ENCODE results near the gene FADS6.

Gene FADS6

DNA sequence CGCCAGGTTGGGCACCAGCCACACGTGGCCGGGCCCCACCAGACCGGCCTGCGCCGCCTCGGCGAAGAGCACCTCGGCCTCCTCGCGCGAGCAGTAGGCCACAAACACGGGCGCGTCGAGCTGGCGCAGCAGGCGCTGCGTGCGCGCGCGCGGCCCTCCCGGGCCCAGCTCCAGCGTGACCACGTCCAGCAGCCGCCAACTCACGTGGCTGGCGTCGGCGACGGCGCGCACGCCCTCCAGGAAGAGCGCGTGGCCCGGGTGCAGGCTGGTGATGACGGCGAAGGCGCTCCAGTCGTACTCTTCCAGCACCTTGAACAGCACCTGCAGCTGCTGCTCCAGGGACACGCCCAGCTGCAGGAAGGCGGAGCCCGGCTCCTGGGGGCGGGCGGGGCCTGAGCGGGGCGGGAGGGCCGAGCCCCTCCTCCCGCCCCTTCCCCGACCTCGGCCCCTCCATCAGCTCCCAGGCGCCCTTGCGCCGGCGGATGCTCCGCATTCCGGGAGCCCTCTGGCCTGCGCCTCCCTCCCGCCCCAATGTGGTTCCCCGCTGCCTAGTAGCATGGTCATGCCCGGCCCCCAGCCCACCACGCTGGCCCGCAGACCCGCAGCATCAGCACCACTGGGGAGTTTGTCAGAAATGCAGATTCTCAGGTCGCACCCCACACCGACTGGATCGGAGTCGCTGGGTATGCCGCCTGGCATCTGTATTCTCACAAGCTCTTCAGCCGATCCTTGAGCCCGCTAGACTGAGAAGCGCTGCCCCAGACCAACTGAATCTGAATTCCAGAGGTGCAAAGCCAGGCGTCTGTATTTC lies 41.0 kb downstream of the FADS6 start:
- DNase-seq (ENCODE audit: low spot score) = peak; percentile 71

DNA sequence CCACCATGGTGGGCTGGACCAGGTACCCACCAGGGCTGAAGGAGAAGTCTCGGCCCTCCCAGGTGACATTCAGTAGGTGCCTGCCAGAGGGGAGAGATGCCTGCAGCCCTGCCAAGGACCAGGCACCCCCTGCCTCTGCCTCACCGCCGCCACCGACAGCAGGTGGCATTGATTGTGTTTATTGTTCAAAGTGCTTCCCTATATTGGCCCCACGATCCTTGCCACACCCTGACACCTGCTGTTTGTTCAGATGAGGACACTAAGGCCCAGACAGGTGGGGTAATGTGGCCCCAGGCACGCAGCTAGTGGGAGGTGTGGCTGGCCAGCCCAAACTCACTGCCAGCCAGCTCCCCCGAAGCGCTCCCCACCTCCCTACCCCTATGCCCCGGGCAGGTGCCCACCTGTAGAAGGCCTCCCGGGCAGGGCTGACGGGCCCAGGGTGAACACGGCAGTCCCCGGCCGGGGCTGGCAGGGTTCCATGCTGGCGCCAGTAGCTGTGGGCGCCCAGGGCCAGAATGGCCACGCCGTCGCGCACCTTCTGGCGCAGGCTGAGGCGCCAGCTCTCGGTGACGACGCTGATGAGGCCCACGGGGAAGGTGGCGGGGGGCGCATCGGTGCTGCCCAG lies 41.7 kb downstream of the FADS6 start:
- DNase-seq (ENCODE audit: low spot score) = no peak

DNA sequence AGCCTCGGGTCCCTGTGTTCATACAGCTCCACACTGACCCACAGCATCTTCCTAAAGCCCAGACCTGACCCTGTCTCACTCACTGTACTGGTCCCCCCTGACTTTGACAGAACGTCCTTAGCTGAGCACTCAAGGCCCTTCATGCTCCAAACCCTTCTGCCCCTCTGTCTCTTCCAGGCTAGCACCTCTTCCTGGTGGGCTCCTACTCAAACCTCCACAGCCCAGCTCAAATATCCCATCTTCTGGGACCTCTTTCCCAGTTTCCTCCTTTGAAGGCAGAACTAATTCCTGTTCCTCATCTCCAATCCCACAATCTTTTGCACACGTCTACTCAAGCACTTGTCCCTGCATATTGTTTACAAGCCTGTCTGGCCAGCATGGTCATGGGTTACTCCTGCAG lies 42.5 kb downstream of the FADS6 start:
- DNase-seq (ENCODE audit: low spot score) = no peak

DNA sequence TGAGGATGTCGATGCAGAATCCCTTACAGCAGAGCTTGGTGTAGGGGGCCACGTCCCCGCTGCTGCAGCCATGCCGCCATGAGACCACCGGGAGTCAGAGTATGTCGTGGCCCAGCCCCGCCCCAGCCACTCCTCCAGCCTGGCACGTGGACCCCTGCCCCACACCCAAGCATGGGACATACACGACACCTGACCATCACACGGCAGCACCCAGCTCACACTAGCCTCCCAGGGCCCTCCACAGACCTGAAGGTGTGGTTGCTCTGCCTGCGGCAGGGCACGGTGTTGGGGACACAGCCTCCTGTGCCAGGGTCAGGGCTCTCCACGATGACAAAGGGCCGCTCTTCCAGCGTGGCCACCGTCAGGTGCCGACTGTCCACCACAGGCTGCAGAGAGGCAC lies 43.1 kb downstream of the FADS6 start:
- DNase-seq (ENCODE audit: low spot score) = no peak

DNA sequence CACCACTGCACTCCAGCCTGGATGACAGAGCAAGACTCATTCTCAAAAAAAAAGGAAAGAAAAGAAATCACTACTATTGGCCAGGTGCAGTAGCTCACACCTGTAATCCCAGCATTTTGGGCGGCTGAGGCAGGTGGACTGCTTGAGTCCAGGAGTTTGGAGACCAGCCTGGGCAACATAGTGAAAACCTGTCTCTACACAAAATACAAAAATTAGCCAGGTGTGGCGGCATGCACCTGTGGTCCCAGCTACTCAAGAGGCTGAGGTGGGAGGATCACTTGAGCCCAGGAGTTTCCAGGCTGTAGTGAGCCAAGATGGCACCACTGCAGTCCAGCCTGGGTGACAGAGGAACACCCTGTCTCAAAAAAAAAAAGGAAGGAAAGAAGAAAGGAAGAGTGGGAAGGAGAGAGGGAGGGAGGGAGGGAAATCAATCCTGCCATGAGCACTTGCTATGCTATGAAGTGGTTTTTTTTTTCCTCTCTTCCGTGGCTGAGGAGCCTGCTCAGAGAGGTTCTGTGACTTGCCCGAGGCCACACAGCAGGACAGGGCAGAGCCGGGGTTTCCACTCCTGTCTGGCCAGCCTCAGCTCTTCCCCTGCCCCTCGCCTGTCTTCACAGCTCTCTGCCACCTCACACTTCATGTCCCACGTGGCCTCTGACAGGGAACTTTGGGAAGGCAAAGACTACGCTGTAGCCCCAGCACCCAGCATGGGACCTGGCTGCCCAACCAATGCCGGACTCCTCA lies 44.6 kb downstream of the FADS6 start:
- DNase-seq (ENCODE audit: low spot score) = no peak

DNA sequence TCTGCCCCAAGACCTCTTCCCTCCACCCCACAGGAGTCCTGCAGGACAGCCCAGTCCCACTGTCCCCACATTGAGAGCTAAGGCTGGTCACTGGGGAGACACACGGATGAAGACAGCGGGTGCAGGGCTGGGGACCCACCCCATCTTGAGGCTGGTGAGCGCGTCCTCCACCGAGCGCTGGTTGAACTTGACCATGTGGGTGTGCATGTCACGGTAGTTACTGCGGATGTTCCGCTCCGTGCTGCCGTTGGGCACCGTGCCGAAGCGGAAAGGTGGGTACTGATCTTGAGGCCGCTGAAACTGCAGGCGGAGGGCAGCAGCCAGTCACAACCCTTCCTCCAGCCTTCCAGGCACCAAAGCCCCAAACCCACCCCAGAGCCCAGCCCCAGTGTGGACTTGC lies 46.8 kb downstream of the FADS6 start:
- no peak for DNase-seq (ENCODE audit: low spot score)

DNA sequence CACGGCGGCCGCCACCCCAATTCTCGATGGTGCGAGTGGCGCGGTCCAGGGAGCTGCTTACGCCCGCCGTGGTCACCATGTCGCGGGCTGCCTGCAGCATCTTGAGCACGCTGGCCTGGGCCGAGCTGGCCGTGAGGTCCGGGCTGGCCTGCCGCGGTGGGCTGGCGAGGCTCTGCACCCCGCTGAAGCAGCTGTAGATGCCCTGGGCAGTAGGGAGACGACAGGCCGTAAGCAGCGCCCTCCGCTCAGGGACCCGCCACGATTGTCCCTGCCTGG lies 50.1 kb downstream of the FADS6 start:
- DNase-seq (ENCODE audit: low spot score) = no peak

DNA sequence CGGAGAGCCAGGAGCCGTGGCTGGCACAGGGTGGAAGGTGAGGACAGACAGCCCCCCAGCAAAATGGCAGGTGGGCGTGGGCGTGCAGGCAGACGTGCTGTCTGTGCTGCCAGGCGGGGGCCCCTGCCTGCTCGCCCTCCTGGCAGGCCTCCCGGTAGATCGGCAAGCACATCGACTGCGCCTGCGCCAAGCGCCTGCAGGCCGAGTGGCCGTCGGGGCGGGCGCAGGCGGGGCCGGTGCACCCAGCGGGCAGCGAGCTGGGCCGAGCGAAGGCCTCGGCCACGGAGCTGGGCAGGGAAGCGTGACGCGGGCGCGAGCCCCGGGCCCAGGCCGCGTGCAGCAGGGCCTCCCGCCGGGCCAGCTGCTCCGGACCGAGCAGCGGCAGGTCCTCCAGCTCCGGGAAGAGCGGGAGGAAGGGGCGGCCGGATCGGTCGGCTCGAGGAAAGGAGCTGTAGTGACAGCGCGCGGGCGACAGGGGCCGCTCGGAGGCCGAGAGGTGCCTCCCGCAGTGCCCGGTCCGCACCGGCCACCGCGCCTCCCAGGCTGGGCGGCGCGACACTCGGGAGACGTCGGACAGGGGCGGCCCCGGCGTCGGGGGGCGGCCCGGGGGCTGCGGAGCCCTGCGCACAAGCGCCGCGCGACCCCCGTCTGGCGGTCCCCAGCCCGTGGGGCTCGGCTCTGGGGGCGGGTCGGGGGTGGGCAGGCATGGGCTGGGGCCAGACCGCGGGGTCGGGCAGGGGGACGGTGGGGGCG lies 50.7 kb downstream of the FADS6 start:
- peak; percentile 96 for DNase-seq (ENCODE audit: low spot score)

DNA sequence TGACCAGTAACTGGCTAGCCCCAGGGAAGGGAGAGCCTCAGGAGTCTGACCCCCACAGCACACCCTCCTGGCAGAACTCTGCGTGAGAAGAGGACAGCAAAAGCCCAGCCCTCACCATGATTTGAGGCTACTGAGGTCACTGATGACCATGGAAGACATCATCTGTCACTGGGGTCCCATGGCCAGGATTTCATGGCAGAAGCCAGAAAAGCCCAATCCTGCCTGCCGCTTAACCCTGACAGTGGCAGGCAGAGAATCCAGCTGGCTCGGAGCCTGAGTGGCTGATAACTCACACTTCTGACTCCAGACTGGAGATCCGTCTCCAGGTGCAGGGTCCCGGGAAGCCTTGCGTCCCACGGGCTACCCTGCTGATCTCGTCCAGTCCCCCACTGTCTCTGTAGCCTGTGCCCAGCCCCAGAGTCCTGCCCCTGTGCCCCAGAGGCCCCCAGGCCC lies 51.3 kb downstream of the FADS6 start:
- no peak for DNase-seq (ENCODE audit: low spot score)

DNA sequence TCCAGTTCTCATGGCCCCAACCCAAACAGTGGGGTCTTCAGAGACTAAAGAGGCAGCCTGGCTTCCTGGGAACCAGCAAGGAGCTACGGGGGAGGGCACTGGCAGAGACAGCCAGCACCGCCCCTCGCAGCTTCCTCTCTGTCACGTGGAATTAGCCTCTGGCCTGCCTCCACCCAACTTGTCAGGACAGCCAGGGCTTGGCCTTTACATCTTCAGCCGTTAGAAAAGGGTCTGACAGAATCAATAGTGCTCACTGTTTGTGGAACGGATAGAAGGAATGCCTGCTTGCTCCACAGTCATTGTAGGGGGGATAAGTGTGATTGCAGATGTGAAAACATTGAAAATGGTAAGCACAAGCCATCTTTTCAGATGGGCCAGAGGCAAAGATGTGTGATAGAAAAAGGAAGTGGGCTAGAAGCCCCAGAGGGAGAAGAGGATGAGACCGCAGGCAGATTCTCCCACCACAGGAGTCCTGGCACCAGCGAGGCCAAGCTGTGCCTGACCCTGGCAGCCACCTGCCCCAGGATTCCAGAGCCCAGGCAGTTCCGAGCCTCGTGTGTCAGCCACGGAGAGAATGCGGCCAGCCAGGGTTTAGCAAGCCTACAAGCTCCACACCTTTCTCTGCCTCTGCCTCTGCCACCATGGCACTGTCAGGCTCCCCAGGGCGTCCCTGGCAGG lies 52.3 kb downstream of the FADS6 start:
- no peak for DNase-seq (ENCODE audit: low spot score)

DNA sequence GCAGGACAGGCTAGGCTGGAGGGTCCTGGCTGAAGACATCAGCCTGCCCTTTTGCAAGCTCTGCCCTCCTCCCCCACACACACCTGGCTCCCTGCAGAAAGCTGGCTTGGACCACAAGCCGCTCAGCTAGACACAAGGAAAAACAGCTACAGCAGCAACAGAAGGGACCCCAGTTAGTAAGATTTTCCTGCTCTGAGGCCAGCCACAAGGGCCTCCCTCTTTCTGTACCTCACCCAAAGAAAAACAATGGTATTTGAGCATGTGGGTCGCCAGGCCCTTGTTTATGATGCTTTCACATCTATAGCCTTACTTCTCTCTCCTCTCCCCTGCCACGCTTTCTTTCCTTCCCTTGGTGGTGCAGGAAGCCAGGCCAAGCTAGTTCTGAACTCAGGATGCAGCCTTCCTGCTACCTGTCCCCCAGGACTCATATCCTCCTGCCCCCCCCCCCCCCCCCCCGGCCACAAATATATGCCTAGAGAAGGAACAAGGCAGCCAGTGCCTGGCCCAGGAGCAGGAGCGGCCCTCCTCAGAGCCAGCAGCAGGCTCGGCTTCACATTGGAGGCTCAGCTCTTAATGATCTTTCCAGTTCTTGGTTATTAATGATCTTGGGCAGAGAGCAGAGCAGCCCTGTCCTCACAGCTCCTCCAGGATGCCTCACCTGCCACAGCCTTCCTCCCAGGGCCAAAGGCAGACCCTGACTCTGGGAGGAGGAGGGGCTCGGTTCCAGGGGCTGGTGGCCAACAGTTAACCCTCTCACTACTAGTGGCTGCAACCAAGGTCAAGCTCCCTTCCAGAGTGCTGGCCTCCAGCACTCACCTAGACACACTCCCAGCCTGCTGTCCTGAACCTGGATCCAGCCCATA lies 53.2 kb downstream of the FADS6 start:
- DNase-seq (ENCODE audit: low spot score) = no peak

DNA sequence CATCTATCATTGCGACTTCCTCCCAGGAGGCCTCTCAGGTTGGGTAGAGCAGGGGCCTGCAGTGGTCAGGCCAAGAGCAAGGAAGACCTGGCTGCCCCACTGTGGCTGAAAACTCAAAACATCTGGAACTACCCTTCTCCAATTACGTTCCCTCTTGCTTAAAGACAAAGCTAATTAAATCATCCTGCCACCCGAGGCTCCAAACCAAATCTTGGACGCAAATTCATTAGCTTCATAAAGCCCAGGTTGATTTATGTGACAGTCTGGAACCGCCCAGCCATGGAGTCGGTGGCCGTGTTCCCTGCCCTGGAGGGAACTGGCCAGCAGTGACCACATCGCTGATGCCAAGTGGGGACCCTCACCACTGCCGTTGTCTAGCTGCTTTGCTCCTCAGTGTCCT lies 55.2 kb downstream of the FADS6 start:
- no peak for DNase-seq (ENCODE audit: low spot score)

DNA sequence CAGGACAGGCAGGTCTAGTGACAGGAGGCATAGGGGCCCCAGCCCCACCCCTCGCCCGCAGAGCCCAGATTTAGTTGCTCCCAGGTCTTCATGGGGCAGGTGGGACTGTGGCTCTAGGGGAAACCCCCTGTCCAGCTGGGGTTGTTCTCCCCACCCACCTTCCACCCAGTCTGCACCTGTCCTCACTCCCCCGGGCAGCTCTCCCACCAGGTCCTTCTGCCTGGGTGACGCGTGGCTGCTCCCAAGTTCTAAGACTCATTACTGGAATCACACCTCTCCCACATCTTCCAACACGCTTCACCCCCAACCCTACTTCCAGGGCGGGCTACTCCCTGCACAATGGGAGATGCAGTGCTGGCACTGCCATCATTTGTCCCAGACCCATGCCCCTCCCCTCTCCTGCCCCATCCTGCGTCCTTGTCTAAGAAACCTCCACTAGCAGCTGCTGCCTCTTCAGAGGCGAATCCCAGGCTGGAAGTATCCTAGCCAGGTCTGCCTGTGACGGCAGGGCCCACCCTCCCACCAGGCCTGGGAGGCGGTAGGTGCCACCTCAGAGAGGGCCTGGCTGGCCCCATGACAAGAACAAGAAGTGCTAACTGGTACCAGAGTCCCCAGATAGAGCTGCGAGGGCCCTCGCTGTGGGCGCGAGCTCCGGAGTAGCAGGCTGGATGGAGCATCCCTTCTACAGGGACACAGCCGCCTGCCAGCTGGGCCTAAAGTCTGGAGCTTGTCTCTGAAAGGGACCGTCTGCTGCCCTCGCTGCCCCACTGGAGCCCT lies 56.6 kb downstream of the FADS6 start:
- DNase-seq (ENCODE audit: low spot score) = no peak

DNA sequence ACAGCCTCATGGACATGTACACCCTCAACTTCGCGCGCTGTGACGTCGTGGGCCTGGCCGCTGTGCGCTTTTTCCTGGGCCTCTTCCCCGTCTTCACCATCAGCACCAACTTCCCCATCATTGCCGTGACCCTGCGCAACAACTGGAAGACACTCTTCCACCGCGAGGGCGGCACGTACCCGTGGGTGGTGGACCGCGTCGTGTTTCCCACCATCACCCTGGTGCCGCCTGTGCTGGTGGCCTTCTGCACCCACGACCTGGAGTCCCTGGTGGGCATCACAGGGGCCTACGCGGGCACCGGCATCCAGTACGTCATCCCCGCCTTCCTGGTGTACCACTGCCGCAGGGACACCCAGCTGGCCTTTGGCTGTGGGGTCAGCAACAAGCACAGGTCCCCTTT lies 57.2 kb downstream of the FADS6 start:
- no peak for DNase-seq (ENCODE audit: low spot score)

DNA sequence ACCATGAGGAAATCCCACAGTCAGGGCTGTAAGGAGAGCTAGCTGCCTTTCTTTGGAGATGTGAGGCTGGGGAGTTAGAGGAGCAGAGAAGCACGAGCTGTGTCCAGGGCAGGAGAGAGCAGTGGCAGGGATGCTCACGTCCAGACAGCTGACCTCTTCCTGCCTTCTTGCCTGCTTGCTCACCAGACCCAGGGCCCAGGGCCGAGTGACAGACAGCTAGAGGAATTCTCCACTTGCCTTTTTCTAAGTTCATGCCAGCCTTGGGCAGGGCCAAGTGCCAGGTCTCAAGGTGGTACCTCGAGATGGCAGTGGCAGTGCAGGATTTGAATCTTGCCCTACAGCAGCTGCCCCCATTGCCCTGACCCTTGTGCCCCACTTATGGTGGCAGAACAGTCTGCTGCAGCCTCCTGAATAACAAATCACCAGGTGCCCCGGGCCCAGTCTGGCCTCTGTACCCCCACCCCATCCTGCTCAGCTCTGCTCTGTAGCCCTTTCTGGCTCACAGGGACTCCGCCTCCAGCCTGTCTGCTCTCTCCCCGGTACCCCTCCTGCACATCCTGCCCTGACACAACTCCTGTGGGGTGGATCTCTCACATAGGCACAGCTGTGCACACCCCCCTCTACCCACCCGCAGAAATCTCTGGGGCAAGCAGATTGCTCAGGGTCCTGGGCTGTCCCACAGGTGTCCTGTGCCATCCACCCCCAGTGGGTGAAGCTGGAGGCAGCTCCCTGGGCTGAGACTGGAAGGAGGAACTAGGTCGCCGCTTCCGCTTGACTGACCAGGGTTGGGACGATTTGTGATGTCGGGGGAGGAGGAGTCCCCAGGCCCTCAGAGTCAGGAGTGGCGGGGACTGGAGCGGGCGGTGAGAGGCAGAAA lies 59.7 kb downstream of the FADS6 start:
- no peak for DNase-seq (ENCODE audit: low spot score)

DNA sequence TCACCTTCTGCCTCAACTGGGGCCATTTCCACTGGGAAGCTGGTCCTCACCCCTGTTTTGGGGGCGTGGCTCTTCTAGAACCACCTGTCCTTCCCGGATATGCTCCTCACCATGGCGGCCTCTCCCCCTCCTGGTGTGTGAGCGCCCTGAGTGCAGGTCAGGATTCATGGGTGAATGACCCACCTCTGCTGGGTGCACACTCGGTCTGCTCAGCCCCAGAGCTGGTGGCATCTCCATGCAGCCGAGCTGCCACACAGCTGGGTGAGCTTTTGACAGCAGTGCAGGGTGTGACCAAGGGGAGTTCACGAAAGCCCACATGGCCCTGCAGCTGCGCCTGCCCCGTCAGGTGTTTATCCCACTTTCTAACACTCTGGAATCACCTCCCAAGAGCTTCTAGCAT lies 61.0 kb downstream of the FADS6 start:
- DNase-seq (ENCODE audit: low spot score) = no peak

DNA sequence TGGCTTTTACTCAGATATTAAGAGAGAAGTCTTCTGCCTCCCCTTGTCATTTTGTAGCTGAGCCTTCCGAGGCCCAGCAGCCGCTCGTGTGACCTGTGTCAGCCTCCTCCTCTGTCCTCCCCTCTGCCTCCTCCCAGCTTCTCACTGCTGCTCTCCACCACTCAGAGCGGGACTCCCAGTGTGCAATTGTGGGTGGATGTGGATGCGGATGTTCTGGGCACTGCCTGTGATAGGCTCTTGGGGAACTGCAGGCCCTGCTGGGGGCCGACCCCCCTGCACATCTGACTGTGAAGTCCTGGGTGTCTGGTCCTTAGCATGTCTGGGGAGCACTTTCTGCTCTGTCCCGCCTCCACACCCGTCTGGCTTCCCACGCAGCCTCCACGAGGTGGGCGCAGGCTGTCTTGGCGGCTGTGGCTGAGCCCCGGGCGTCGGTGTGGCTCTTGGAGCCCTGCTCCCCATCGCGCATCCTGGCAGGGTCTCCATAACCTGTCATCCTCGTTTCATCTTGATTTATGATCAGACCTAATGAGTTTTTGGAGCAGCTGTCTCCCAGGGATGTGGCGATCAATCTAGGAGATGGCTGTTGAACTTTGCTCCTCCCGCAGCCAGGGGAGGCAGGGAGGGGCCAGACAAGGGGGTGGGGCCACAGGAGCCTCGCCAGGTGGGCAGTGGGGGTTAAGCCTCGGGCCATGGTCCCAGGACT lies 61.8 kb downstream of the FADS6 start:
- DNase-seq (ENCODE audit: low spot score) = no peak

DNA sequence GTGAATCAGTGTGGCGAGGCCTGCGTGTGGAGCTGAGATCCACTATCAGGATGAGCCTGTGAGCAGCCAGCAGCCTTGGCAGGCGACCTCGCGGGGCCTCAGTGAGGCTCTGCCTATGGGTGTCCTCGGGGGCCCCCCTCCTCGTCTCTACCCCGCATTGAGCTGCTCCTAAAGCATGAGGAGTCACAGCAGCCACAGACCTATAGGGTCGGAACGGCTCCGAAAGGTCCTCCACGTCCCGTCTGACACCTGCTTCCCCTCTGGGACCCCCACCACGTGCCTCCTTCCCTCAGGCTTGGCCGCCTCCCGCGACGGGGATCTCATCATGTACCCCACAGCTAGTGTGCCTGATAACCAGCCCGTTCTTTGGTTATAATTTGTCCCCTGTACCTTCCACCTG lies 62.6 kb downstream of the FADS6 start:
- DNase-seq (ENCODE audit: low spot score) = no peak

DNA sequence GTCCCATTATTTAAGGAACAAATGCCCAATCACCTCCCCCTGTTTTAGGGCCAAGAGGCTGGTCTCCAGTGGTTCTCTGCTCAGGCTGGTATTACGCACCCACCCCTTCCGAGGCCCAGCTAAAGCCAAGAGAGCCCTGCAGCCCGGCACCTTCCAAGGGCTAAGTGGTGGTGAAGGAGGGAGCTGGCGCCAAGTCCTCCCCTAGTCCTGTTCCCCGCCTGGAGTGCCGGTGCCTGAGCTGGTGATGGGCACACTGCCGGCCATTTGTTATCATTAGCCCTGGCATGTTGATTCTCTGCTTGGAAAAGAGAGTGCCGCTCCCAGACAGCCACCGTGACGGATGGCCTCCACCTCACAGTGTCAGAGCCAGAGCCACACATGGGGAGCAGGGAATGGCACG lies 65.6 kb downstream of the FADS6 start:
- no peak for DNase-seq (ENCODE audit: low spot score)

Measured in D341Med (cell line).